Activated CD4-positive, alpha-beta T cell treated with anti-CD3 and anti-CD28 coated beads, Interleukin-2, amount 10 ng/mL, durations not matched to agents 24 days and 14 days (primary cell): ENCODE results near the gene REV1. TPM values are rescaled to one million over a fixed set of nuclear protein-coding genes. Genes with fewer than 3 reads are reported as not detected.
"Not testable (repeated sequence)": the region's sequence is repeated elsewhere in the genome, so short reads cannot be mapped to it uniquely, and the experiment has no call there.

Experiments
- DNase-seq: peaks from one replicate; pipeline ENCODE4 v3.0.0; 2022
- H3K27ac Mint-ChIP-seq: one replicate; pipeline ENCODE4 v1.8.0; 2022; ENCODE audit warnings: mild to moderate bottlenecking, mixed read lengths
- H3K27me3 Mint-ChIP-seq: one replicate; pipeline ENCODE4 v1.8.0; 2022; ENCODE audit warnings: mixed read lengths
- H3K36me3 Mint-ChIP-seq: one replicate; pipeline ENCODE4 v1.8.0; 2022; ENCODE audit warnings: low read depth, mild to moderate bottlenecking, mixed read lengths
- H3K4me1 Mint-ChIP-seq: one replicate; pipeline ENCODE4 v1.8.0; 2021; ENCODE audit warnings: mixed read lengths
- H3K4me3 Mint-ChIP-seq: one replicate; pipeline ENCODE4 v1.8.0; 2022; ENCODE audit warnings: mild to moderate bottlenecking, moderate library complexity, mixed read lengths
- H3K9me3 Mint-ChIP-seq: one replicate; pipeline ENCODE4 v1.8.0; 2021; ENCODE audit warnings: mixed read lengths
- intact Hi-C: fragments of 100-400 bp; cut with micrococcal nuclease; formaldehyde crosslinking; loops from one replicate; pipeline ENCODE4 v1.15.1; 2023
- total RNA-seq: library from RNA; stranded (reverse); gene quantifications from 2 replicates; pipeline ENCODE4 v1.2.3, GENCODE V29; 2022

The REV1 gene
- total RNA-seq, 1 donor from 2014 or later = 47.8 TPM

- H3K4me3 Mint-ChIP-seq = no peak overlapping the region
- no peaks in the 10 kb centered on the region for H3K9me3 Mint-ChIP-seq
- H3K36me3 Mint-ChIP-seq = peaks cover 67% of the 10 kb centered on the region
These were observed 91.5 kb downstream of the REV1 start for GRCh38 chr2:99398303-99398702.

DNA sequence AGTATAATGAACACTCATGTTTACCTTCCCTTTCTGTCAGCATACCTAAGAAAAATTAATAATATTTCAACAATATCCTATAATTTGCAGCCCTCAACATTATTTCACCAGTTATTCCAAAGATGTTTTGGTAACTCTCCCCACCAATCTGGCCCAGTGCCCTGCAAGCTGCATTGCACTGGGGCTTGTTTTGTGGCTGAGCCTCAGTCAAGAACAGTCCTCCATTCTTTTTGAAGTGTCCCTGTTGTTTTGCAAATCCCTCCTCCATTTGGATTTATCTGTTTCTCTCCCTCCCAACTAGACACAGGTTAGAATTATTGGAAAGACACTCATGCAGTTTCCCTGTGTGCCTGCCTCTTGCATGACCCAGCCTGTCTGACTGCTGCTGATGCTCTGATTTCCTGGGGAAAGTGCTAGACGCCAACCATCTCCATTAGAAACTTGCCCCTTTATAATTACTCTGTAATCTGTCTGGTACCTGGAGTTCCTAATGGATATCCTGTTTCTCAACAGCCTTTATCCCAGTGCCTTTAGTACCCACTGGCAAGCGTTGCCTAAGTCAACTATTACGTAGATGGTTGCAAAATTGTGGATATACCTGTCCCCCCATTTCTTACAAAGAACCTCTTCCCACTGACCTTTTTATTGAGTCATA lies 92.4 kb downstream of the REV1 start:
- Mint-ChIP-seq H3K36me3 (peaks cover 61% of the 10 kb centered on the region), H3K27me3 (no peaks in the 10 kb centered on the region), H3K9me3 (no peaks in the 10 kb centered on the region), H3K4me1 (no peaks in the 10 kb centered on the region), H3K27ac (no peak overlapping the region), H3K4me3 (no peak overlapping the region)
- intact Hi-C loops = no loop called here
- no peak for DNase-seq

More at GRCh38 chr2:99398303-99398702, 91.5 kb downstream of the REV1 start:
- Mint-ChIP-seq H3K27me3 (no peaks in the 10 kb centered on the region), H3K27ac (no peak overlapping the region), H3K4me1 (no peaks in the 10 kb centered on the region)
- no peak for DNase-seq
- intact Hi-C loops = no loop called here

- no peaks in the 10 kb centered on the region for H3K9me3 Mint-ChIP-seq
- H3K27ac Mint-ChIP-seq = no peak overlapping the region
- H3K4me3 Mint-ChIP-seq = no peak overlapping the region
- DNase-seq = no peak
- intact Hi-C loops = no loop called here
- H3K4me1 Mint-ChIP-seq = no peaks in the 10 kb centered on the region
- peaks cover 65% of the 10 kb centered on the region for H3K36me3 Mint-ChIP-seq
- H3K27me3 Mint-ChIP-seq = no peaks in the 10 kb centered on the region
These were observed 94.2 kb downstream of the REV1 start for GRCh38 chr2:99395589-99396130.

- H3K36me3 Mint-ChIP-seq = peaks cover 42% of the 10 kb centered on the region
These were observed 99.9 kb downstream of the REV1 start for GRCh38 chr2:99389946-99390345.

GRCh38 chr2:99389371-99389770 lies 100.4 kb downstream of the REV1 start:
- Mint-ChIP-seq H3K36me3 (peaks cover 42% of the 10 kb centered on the region), H3K27ac (no peak overlapping the region), H3K4me3 (no peak overlapping the region), H3K27me3 (no peaks in the 10 kb centered on the region), H3K9me3 (no peaks in the 10 kb centered on the region), H3K4me1 (peaks cover 3% of the 10 kb centered on the region)
- no peak for DNase-seq
- intact Hi-C loops = no loop called here

More at GRCh38 chr2:99389946-99390345, 99.9 kb downstream of the REV1 start:
- Mint-ChIP-seq H3K4me3 (no peak overlapping the region), H3K4me1 (peaks cover 3% of the 10 kb centered on the region), H3K9me3 (no peaks in the 10 kb centered on the region), H3K27ac (no peak overlapping the region), H3K27me3 (no peaks in the 10 kb centered on the region)
- no peak for DNase-seq
- intact Hi-C loops = no loop called here

DNA sequence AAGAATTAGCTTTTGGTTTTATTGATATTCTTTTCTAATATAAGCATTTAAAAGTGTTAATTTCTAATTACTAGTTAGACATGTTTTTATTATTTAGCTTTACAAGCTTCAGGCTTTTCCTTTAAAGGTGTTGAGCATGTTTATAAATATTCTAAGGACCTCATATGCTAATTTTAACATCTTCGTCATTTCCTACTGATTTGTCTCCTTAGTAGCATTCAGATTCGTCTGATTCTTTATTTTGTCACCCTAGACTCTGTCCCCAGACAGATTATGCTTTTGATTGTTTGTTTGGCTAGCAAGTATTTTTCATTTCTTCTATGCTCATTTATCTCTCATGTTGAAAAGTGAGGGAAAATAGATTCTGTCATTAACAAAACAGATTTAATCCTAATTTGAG lies 100.9 kb downstream of the REV1 start:
- Mint-ChIP-seq H3K9me3 (no peaks in the 10 kb centered on the region), H3K36me3 (peaks cover 41% of the 10 kb centered on the region), H3K4me1 (peaks cover 3% of the 10 kb centered on the region), H3K4me3 (no peak overlapping the region), H3K27me3 (no peaks in the 10 kb centered on the region), H3K27ac (no peak overlapping the region)
- intact Hi-C loops = no loop called here
- no peak for DNase-seq

- H3K4me1 Mint-ChIP-seq = peaks cover 3% of the 10 kb centered on the region
- H3K4me3 Mint-ChIP-seq = no peak overlapping the region
- peaks cover 52% of the 10 kb centered on the region for H3K36me3 Mint-ChIP-seq
- no peak for DNase-seq
- intact Hi-C loops = no loop called here
- no peak overlapping the region for H3K27ac Mint-ChIP-seq
- no peaks in the 10 kb centered on the region for H3K27me3 Mint-ChIP-seq
- H3K9me3 Mint-ChIP-seq = no peaks in the 10 kb centered on the region
These were observed 103.8 kb downstream of the REV1 start for GRCh38 chr2:99386011-99386410.

DNA sequence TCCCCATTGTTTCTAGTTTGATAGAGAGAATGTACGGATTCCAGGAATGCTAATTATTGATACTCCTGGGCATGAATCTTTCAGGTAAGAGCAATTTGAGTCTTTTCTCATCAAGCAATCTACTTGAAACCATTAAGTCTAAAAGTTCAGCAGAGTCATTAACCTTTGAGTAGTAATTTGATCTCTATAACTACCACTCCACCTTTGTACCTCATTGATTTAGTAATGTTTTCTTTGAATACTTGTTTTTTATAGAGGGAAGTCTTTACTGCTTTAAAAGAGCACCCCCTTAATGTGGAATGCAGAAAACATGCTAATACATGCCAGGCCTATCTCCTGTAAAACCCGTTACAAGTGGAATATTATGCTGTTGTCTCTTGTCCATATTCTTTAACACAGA lies 107.7 kb downstream of the REV1 start:
- Mint-ChIP-seq H3K4me1 (peaks cover 20% of the 10 kb centered on the region), H3K36me3 (peaks cover 64% of the 10 kb centered on the region), H3K27ac (no peak overlapping the region), H3K9me3 (no peaks in the 10 kb centered on the region), H3K27me3 (no peaks in the 10 kb centered on the region), H3K4me3 (no peak overlapping the region)
- no peak for DNase-seq
- intact Hi-C loops = no loop called here

GRCh38 chr2:99380376-99381010 lies 109.3 kb downstream of the REV1 start:
- no peak for DNase-seq
- Mint-ChIP-seq H3K4me3 (no peak overlapping the region), H3K27me3 (no peaks in the 10 kb centered on the region), H3K4me1 (peaks cover 22% of the 10 kb centered on the region), H3K36me3 (peaks cover 72% of the 10 kb centered on the region), H3K27ac (no peak overlapping the region), H3K9me3 (no peaks in the 10 kb centered on the region)
- intact Hi-C loops = no loop called here

GRCh38 chr2:99377879-99378278 lies 111.9 kb downstream of the REV1 start:
- H3K27ac Mint-ChIP-seq = peak overlapping the region; percentile 47
- peaks cover 23% of the 10 kb centered on the region for H3K4me1 Mint-ChIP-seq
- peaks cover 83% of the 10 kb centered on the region for H3K36me3 Mint-ChIP-seq
- peaks cover 11% of the 10 kb centered on the region for H3K9me3 Mint-ChIP-seq
- intact Hi-C loops = loop anchor here (5.0 kb wide), 2 partner anchors 39 to 41 kb away; partner anchors contain the start of genes EIF5B and TXNDC9
- DNase-seq = no peak
- H3K4me3 Mint-ChIP-seq = no peak overlapping the region
- H3K27me3 Mint-ChIP-seq = no peaks in the 10 kb centered on the region

DNA sequence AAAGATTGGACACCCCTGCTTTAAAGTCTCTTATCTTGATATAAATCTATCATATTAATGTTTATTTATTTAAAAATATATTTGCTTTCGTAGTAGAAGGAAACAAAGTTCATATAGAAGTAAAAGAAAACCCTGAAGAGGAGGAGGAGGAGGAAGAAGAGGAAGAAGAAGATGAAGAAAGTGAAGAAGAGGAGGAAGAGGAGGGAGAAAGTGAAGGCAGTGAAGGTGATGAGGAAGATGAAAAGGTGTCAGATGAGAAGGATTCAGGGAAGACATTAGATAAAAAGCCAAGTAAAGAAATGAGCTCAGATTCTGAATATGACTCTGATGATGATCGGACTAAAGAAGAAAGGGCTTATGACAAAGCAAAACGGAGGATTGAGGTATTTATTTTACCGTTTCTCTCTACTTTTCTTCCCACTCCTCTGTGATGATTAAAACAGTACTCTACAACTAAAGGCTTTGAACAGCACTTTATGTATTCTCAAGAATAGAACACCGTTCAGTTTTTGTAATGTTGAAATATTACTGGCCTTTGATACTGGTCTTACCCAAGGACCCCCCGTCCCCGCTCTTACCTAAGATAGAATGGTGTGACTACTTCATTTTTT lies 113.5 kb downstream of the REV1 start:
- DNase-seq = no peak
- Mint-ChIP-seq H3K4me1 (peaks cover 23% of the 10 kb centered on the region), H3K4me3 (no peak overlapping the region), H3K36me3 (peaks cover 81% of the 10 kb centered on the region), H3K9me3 (peaks cover 14% of the 10 kb centered on the region), H3K27me3 (no peaks in the 10 kb centered on the region), H3K27ac (no peak overlapping the region)
- intact Hi-C loops = loop anchor here (5.0 kb wide), 2 partner anchors 39 to 41 kb away; partner anchors contain the start of genes EIF5B and TXNDC9

GRCh38 chr2:99374747-99375146 lies 115.1 kb downstream of the REV1 start:
- no peak overlapping the region for H3K4me3 Mint-ChIP-seq
- peaks cover 77% of the 10 kb centered on the region for H3K36me3 Mint-ChIP-seq
- H3K9me3 Mint-ChIP-seq = peaks cover 14% of the 10 kb centered on the region
- H3K4me1 Mint-ChIP-seq = peaks cover 14% of the 10 kb centered on the region
- no peak overlapping the region for H3K27ac Mint-ChIP-seq
- H3K27me3 Mint-ChIP-seq = no peaks in the 10 kb centered on the region
- DNase-seq = no peak
- intact Hi-C loops = loop anchor here (5.0 kb wide), 2 partner anchors 37 to 43 kb away; partner anchors contain the start of genes EIF5B and TXNDC9

- Mint-ChIP-seq H3K4me1 (peaks cover 11% of the 10 kb centered on the region), H3K36me3 (peaks cover 79% of the 10 kb centered on the region), H3K9me3 (peaks cover 14% of the 10 kb centered on the region), H3K27me3 (no peaks in the 10 kb centered on the region), H3K27ac (no peak overlapping the region), H3K4me3 (no peak overlapping the region)
- no peak for DNase-seq
- intact Hi-C loops = no loop called here
These were observed 116.7 kb downstream of the REV1 start for GRCh38 chr2:99373144-99373543.

DNA sequence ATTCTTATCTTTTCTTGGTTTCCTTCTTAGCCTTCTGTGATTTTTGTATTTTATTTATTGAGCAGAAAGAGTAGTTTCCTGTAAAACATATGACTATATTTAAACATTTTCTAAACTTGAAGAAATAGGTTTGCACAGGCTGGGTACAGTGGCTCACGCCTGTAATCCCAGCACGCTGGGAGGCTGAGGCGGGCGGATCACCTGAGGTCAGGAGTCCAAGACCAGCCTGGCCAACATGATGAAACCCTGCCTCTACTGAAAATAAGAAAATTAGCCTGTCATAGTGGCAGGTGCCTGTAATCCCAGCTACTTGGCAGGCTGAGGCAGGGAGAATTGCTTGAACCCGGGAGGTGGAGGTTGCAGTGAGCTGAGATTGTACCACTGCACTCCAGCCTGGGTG lies 121.0 kb downstream of the REV1 start:
- DNase-seq, H3K27ac Mint-ChIP-seq, intact Hi-C loops, H3K4me1 Mint-ChIP-seq, H3K27me3 Mint-ChIP-seq, H3K4me3 Mint-ChIP-seq, H3K9me3 Mint-ChIP-seq: not testable (repeated sequence)
- peaks cover 67% of the 10 kb centered on the region for H3K36me3 Mint-ChIP-seq
